T-helper 2 cell (primary cell): ENCODE measurements around the gene AP5B1.
"Not testable (repeated sequence)": the region's sequence is repeated elsewhere in the genome, so short reads cannot be mapped to it uniquely, and the experiment has no call there.

Experiments used
- DNase-seq, 5 experiments: peaks; one replicate each; pipeline versions ENCODE4 v3.0.0 to v3.0.0-alpha.2; 2012 to 2022

AP5B1 gene

DNA sequence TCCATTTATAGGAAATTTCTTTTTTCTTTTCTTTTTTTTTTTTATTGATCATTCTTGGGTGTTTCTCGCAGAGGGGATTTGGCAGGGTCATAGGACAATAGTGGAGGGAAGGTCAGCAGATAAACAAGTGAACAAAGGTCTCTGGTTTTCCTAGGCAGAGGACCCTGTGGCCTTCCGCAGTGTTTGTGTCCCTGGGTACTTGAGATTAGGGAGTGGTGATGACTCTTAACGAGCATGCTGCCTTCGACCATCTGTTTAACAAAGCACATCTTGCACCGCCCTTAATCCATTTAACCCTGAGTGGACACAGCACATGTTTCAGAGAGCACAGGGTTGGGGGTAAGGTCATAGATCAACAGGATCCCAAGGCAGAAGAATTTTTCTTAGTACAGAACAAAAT lies 18.6 kb downstream of the AP5B1 start:
- DNase-seq: not testable (repeated sequence)

DNA sequence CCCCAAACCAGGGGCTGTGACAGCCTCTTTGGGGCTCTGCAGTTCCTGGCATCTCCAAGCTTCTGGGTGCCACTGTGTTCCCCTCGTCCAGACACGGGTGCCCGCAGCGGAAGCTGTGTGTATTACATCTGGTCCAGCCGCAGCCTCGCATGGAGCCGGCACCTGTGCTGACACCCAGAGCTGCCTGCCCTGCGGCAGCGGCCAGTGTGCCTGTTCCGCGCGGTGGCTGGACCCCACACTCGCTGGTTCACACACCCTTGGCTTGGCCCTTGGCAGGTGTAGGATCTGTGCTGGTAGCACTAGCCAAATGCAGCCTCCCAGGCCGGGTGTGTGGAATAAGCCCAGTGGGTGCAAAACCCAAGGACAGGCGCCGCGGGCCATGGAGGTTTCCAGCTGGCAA lies 35.7 kb downstream of the AP5B1 start:
- DNase-seq: no peak

DNA sequence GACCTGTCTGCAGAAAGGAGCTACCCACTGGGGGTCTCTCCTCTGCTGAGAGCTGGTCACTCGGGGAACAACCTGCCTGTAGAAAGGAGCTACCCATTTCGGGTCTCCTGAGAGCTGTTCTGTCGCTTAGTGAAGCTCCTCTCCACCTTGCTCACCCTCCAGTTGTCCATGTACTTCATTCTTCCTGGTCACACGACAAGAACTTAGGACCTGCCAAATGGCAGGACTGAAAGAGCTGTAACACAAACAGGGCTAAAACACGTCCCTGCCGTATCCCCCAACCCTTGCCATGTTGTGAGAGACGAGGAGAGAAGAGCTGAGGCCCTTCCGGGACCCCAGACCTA lies 36.1 kb downstream of the AP5B1 start:
- DNase-seq: no peak

DNA sequence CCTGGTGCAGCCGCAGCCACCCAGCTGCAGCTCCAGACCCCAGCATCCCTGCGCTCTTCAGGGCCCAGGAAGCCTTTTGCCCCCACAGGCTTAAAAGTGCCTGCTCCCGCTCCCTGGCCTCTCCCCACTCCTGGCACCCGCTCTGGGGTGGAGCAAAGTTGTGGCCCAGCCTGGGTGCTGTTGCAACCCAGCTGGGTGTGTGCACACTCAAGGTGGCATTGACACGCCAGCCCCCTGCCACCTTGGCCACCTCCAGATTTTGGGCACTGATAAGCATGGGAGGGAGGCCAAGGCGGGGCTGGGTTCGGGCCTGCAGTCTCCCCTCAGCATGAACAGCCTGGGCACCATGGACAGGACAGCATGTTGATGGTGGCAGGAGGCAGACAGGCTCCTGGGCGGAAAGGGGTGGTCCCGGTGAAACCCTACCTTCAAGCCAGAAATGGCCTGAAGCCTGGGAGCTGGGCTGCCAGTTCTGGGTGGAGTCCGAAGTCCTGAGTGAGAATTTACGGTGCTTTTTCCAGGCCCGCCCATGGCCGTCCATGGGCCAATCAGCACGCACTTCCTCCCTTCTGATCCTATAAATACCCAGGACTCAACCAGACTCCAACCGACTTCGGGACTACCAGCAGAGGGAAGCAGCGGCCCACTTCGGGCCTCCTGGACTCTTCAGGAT lies 36.6 kb downstream of the AP5B1 start:
- DNase-seq: no peak

DNA sequence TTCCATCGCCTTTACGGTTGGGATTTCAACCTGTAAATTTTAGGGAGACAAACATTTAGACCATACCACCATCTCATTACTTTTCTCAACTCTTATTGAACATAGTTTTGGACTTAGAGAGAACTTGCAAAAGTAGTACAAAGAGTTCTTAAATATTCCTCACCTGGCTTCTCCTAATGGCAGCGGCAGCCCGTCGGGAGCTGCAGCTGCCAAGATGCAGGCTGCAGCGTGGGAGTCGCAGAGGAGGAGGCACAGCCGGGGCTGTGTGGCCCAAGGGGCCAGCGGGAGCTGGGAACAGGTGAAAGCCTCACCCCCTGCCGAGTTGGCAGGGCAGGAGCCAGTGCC lies 37.1 kb downstream of the AP5B1 start:
- DNase-seq: no peak

DNA sequence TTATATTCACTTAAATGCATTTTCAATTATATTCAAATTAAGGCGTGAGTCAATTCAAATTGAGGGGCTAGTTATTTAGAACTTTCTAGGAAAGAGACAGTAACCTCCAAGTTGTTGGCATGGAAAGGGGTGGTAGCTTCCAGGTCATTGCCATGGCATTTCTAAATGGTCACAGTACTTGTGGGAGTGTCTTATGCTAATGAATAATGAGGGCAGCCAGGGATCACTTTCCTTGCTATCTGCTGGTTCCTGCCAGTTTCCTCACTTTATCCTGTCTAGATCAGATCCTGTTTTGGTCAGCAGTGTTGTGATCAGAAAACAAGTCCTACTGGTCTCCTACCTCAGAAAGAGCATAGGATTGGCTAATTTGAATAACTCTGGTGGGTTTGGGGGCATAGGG lies 38.4 kb downstream of the AP5B1 start:
- no peak for DNase-seq

DNA sequence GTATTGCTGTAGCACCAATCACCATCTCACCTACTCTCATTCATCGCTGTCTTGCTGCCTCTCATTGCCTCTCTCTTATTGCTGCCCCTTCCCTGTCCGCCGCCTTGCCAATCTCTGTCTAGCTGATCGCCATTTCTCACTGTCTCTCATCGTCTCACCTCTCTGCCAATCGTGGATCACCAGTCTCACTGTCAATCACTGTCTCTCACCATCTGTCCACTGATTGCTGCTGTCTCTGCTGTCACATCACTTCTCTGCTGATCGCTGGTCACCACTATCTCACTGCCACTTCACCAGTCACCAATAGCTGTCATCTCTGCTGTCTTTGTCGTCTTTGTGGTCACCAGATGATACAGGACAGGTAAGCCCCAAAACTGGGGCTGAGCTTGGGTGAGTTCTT lies 39.6 kb downstream of the AP5B1 start:
- DNase-seq: no peak

DNA sequence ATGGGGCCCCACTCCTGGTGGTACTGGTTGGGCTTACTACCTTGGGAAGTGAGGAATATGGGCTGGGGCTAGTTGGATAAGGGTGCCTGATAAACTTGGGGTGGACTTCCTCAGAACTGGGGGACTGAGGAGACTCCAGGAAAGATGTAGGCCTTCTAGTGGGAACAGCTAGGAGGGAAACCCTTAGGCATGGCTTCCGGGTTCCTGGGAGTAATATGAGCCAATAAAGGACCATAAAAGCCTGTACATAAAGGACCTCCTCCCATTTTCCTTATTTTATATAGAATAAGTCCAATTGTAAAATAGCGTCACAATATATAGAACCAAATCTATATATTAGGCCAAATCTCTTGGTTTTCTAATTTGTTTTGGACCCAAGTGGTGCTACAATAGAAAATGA lies 41.8 kb downstream of the AP5B1 start:
- DNase-seq: no peak

DNA sequence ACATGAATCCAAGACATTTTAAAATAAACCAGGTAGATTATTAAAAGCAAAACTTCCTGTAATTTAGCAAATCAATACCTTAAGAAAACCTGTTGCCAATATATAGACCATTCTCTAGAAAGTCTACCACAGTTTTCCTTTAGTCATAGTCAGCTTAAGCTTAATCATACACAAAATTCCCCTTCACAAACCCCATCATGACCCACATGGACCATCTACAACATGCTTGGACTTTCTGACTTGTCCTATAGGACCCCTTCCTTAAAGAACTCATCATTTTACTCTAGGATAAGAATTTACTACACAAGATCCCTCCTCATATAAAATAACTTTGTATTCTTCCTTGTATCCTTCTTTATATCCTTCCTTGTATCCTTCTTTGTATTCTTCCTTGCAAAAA lies 44.0 kb downstream of the AP5B1 start:
- no peak for DNase-seq

DNA sequence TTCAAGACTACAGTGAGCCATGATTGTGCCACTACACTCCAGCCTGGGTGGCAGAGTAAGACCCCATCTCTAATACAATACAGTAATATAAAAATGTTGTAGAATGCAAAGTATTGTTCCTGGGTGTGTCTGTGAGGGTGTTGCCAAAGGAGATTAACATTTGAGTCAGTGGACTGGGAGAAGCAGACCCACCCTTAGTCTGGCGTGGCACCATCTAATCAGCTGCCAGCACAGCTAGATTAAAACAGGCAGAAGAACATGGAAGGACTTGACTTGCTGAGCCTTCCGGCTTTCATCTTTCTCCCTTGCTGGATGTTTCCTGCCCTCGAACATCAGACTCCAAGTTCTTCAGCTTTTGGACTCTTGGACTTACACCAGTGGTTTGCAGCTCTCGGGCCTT lies 45.7 kb downstream of the AP5B1 start:
- not testable (repeated sequence) for DNase-seq

DNA sequence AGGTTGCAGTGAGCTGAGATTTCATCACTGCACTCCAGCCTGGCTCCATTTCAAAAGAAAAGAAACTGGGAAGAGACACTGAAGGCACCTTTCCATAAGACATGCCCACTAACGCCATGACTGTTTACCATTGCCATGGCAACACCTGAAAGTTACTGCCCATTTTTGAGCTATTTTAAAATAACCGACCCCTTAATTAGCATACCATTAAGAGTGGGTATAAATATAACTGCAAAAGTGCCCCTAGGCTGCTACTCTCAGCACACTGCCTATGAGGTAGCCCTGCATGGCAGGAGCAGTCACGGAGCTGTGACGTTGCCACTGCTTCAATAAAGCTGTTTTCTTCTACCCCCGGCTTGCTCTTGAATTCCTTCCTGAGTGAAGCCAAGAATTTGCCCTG lies 50.3 kb downstream of the AP5B1 start:
- no peak for DNase-seq

DNA sequence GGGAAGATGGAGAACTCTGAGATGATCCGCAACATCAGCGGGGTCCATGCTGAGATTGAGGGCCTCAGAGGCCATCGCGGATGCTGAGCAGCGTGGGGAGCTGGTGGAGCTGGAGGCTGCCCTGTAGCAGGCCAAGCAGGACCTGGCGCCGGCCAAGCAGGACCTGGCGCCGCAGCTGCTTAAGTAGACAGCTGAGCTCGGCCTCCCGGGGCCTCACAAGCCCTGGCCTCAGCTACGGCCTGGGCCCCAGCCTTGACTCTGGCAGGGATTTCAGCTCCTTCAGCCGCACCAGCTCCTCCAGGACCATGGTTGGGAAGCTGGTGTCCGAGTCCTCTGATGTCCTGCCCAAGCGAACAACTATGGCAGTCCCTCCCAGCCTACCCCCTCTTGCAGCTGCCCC lies 52.9 kb downstream of the AP5B1 start:
- no peak for DNase-seq

DNA sequence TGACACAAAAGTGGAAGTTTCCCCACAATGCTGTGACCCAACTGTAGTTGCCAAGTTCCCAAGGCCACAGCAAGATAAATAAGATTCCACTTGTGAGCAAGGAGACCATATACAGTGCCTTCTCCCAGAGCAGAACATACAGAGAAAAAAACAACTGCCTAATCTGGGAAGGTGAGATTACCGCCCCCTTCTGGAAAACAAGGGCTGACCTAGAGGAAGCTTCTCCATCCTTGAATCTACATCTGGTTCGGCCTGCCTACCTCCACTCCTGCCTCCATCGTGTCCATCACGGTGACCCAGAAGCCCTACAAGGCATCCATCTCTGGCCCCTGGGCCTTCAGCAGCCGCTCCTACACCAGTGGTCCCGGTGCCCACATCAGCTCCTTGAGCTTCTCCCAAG lies 54.1 kb downstream of the AP5B1 start:
- DNase-seq: no peak
